ENCODE data around the gene CALML6. TPM values are rescaled to one million over a fixed set of nuclear protein-coding genes. Genes with fewer than 3 reads are reported as not detected.

Gene CALML6
- total RNA-seq, 2 experiments from 2014 or later = 0.21 to 0.81 TPM

GRCh38 chr1:1954015-1954414, 39.0 kb downstream of the CALML6 start:
- intact Hi-C loops (cut with DNase I, micrococcal nuclease) = no loop called here
- H3K4me3 Mint-ChIP-seq = no peak overlapping the region
- H3K36me3 Mint-ChIP-seq (ENCODE audit: low read depth) = peaks cover 3% of the 10 kb centered on the region
- H3K27ac Mint-ChIP-seq = no peak overlapping the region
- peaks cover 4% of the 10 kb centered on the region for H3K4me1 Mint-ChIP-seq
- ChIA-PET POLR2A (no interaction called here), CTCF (no interaction called here)
- peaks cover 11% of the 10 kb centered on the region for H3K27me3 Mint-ChIP-seq
- H3K9me3 Mint-ChIP-seq (ENCODE audit: low read depth) = peaks cover 14% of the 10 kb centered on the region
- ATAC-seq = no peak
- no peak for DNase-seq

- ATAC-seq = no peak
- Mint-ChIP-seq H3K27ac (peak overlapping the region; percentile 83), H3K4me1 (peaks cover 11% of the 10 kb centered on the region), H3K27me3 (peaks cover 12% of the 10 kb centered on the region), H3K4me3 (peak overlapping the region; percentile 19), H3K9me3 (ENCODE audit: low read depth) (peaks cover 14% of the 10 kb centered on the region), H3K36me3 (ENCODE audit: low read depth) (peaks cover 3% of the 10 kb centered on the region)
- ChIA-PET POLR2A (no interaction called here), CTCF (interaction anchor here (0.6 kb wide), 1 partner anchor 458 kb away, joined by 3 read pairs; the partner anchor contains the start of gene PEX10)
- intact Hi-C loops (cut with DNase I, micrococcal nuclease) = no loop called here
- peak; percentile 65 for DNase-seq
Observed at GRCh38 chr1:1954831-1955441, 39.9 kb downstream of the CALML6 start.

GRCh38 chr1:1955621-1956094, 40.6 kb downstream of the CALML6 start:
- H3K9me3 Mint-ChIP-seq (ENCODE audit: low read depth) = peaks cover 13% of the 10 kb centered on the region
- H3K36me3 Mint-ChIP-seq (ENCODE audit: low read depth) = peaks cover 3% of the 10 kb centered on the region
- DNase-seq (no peak), ATAC-seq (no peak)
- intact Hi-C loops (cut with DNase I, micrococcal nuclease) = no loop called here
- POLR2A ChIA-PET = interaction anchor here (0.5 kb wide), 1 partner anchor 52 kb away, joined by 3 read pairs; no protein-coding TSS in a partner anchor
- H3K4me1 Mint-ChIP-seq = peaks cover 14% of the 10 kb centered on the region
- H3K27me3 Mint-ChIP-seq = peaks cover 14% of the 10 kb centered on the region
- no peak overlapping the region for H3K27ac Mint-ChIP-seq
- no peak overlapping the region for H3K4me3 Mint-ChIP-seq
- CTCF ChIA-PET = interaction anchor here (0.6 to 0.8 kb wide), 3 partner anchors 89 to 457 kb away, joined by 3 read pairs; partner anchors contain the start of gene PEX10

GRCh38 chr1:1956101-1956500, 41.0 kb downstream of the CALML6 start:
- POLR2A ChIA-PET = interaction anchor here (0.5 kb wide), 1 partner anchor 52 kb away, joined by 3 read pairs; no protein-coding TSS in a partner anchor
- H3K27ac Mint-ChIP-seq = no peak overlapping the region
- peaks cover 16% of the 10 kb centered on the region for H3K27me3 Mint-ChIP-seq
- peaks cover 14% of the 10 kb centered on the region for H3K4me1 Mint-ChIP-seq
- CTCF ChIA-PET = interaction anchor here (0.6 to 0.8 kb wide), 2 partner anchors 89 to 185 kb away, joined by 3 read pairs; no protein-coding TSS in a partner anchor
- intact Hi-C loops (cut with DNase I, micrococcal nuclease) = no loop called here
- DNase-seq = no peak
- peaks cover 8% of the 10 kb centered on the region for H3K9me3 Mint-ChIP-seq (ENCODE audit: low read depth)
- no peak for ATAC-seq
- peaks cover 3% of the 10 kb centered on the region for H3K36me3 Mint-ChIP-seq (ENCODE audit: low read depth)
- H3K4me3 Mint-ChIP-seq = no peak overlapping the region

- ATAC-seq (no peak), DNase-seq (no peak)
- H3K9me3 Mint-ChIP-seq (ENCODE audit: low read depth) = peaks cover 3% of the 10 kb centered on the region
- no peak overlapping the region for H3K27ac Mint-ChIP-seq
- intact Hi-C loops (cut with DNase I, micrococcal nuclease) = no loop called here
- ChIA-PET CTCF (interaction anchor here (0.6 kb wide), 1 partner anchor 1637 kb away, joined by 3 read pairs; no protein-coding TSS in a partner anchor), POLR2A (no interaction called here)
- H3K4me1 Mint-ChIP-seq = peaks cover 14% of the 10 kb centered on the region
- peaks cover 17% of the 10 kb centered on the region for H3K27me3 Mint-ChIP-seq
- H3K4me3 Mint-ChIP-seq = no peak overlapping the region
- H3K36me3 Mint-ChIP-seq (ENCODE audit: low read depth) = peaks cover 3% of the 10 kb centered on the region
Observed at GRCh38 chr1:1956586-1957532, 41.8 kb downstream of the CALML6 start.

GRCh38 chr1:1957533-1957961, 42.5 kb downstream of the CALML6 start:
- H3K36me3 Mint-ChIP-seq (ENCODE audit: low read depth) = peaks cover 3% of the 10 kb centered on the region
- ChIA-PET POLR2A (no interaction called here), CTCF (interaction anchor here (0.6 to 1.0 kb wide), 2 partner anchors 13 to 1636 kb away, joined by 3 read pairs; no protein-coding TSS in a partner anchor)
- ATAC-seq = no peak
- peaks cover 17% of the 10 kb centered on the region for H3K27me3 Mint-ChIP-seq
- intact Hi-C loops (cut with DNase I, micrococcal nuclease) = no loop called here
- DNase-seq = no peak
- H3K4me1 Mint-ChIP-seq = peaks cover 14% of the 10 kb centered on the region
- no peak overlapping the region for H3K27ac Mint-ChIP-seq
- H3K4me3 Mint-ChIP-seq = no peak overlapping the region
- H3K9me3 Mint-ChIP-seq (ENCODE audit: low read depth) = peaks cover 3% of the 10 kb centered on the region

GRCh38 chr1:1958071-1958541, 43.0 kb downstream of the CALML6 start:
- Mint-ChIP-seq H3K36me3 (ENCODE audit: low read depth) (peaks cover 3% of the 10 kb centered on the region), H3K4me1 (peaks cover 14% of the 10 kb centered on the region), H3K27ac (peak overlapping the region; percentile 9), H3K27me3 (peaks cover 17% of the 10 kb centered on the region), H3K4me3 (no peak overlapping the region), H3K9me3 (ENCODE audit: low read depth) (peaks cover 3% of the 10 kb centered on the region)
- intact Hi-C loops (cut with DNase I, micrococcal nuclease) = no loop called here
- POLR2A ChIA-PET = no interaction called here
- ATAC-seq = no peak
- no peak for DNase-seq
- CTCF ChIA-PET = interaction anchor here (1.0 to 3.8 kb wide), 2 partner anchors 14 to 87 kb away, joined by 3 to 51 read pairs; no protein-coding TSS in a partner anchor

- no peak for ATAC-seq
- ChIA-PET POLR2A (no interaction called here), CTCF (interaction anchor here (1.0 to 3.8 kb wide), 3 partner anchors 85 to 424 kb away, joined by 3 to 51 read pairs (median 3); no protein-coding TSS in a partner anchor)
- H3K27ac Mint-ChIP-seq = no peak overlapping the region
- H3K27me3 Mint-ChIP-seq = peaks cover 17% of the 10 kb centered on the region
- peaks cover 3% of the 10 kb centered on the region for H3K9me3 Mint-ChIP-seq (ENCODE audit: low read depth)
- intact Hi-C loops (cut with DNase I, micrococcal nuclease) = no loop called here
- no peak overlapping the region for H3K4me3 Mint-ChIP-seq
- peaks cover 14% of the 10 kb centered on the region for H3K4me1 Mint-ChIP-seq
- H3K36me3 Mint-ChIP-seq (ENCODE audit: low read depth) = peaks cover 3% of the 10 kb centered on the region
- no peak for DNase-seq
Observed at GRCh38 chr1:1959459-1959839, 44.4 kb downstream of the CALML6 start.

- peak; percentile 93 for ATAC-seq
- peaks cover under 1% of the 10 kb centered on the region for H3K9me3 Mint-ChIP-seq (ENCODE audit: low read depth)
- H3K27me3 Mint-ChIP-seq = peaks cover 17% of the 10 kb centered on the region
- H3K27ac Mint-ChIP-seq = peak overlapping the region; percentile 67
- intact Hi-C loops (cut with DNase I, micrococcal nuclease) = loop anchor here (1.0 to 5.0 kb wide), 4 partner anchors 84 to 212 kb away; partner anchors contain the start of gene PRKCZ (in 1 of the 2)
- H3K4me3 Mint-ChIP-seq = no peak overlapping the region
- peaks cover under 1% of the 10 kb centered on the region for H3K36me3 Mint-ChIP-seq (ENCODE audit: low read depth)
- POLR2A ChIA-PET = interaction anchor here (0.6 kb wide), 1 partner anchor 25 kb away, joined by 4 read pairs; no protein-coding TSS in a partner anchor
- CTCF ChIA-PET = interaction anchor here (0.6 to 3.8 kb wide), 9 partner anchors 12 to 424 kb away, joined by 3 to 51 read pairs (median 3); no protein-coding TSS in a partner anchor
- DNase-seq = peak; percentile 93
- H3K4me1 Mint-ChIP-seq = peaks cover 11% of the 10 kb centered on the region
Observed at GRCh38 chr1:1959840-1960479, 44.9 kb downstream of the CALML6 start.

- H3K27me3 Mint-ChIP-seq = peaks cover 17% of the 10 kb centered on the region
- ATAC-seq (no peak), DNase-seq (no peak)
- H3K4me3 Mint-ChIP-seq = no peak overlapping the region
- no peak overlapping the region for H3K27ac Mint-ChIP-seq
- ChIA-PET CTCF (interaction anchor here (0.6 to 3.8 kb wide), 7 partner anchors 12 to 179 kb away, joined by 3 to 51 read pairs (median 4); no protein-coding TSS in a partner anchor), POLR2A (interaction anchor here (0.6 kb wide), 1 partner anchor 25 kb away, joined by 4 read pairs; no protein-coding TSS in a partner anchor)
- H3K36me3 Mint-ChIP-seq (ENCODE audit: low read depth) = no peaks in the 10 kb centered on the region
- intact Hi-C loops (cut with DNase I, micrococcal nuclease) = loop anchor here (1.0 to 5.0 kb wide), 4 partner anchors 84 to 212 kb away; partner anchors contain the start of gene PRKCZ (in 1 of the 2)
- no peaks in the 10 kb centered on the region for H3K9me3 Mint-ChIP-seq (ENCODE audit: low read depth)
- peaks cover 10% of the 10 kb centered on the region for H3K4me1 Mint-ChIP-seq
Observed at GRCh38 chr1:1960480-1961196, 45.6 kb downstream of the CALML6 start.
